GM21367 (cell line): Measurements from ENCODE around the gene ART1.

Experiments used
- ATAC-seq: cut with Tn5 transposase; IDR thresholded peaks from one replicate; pipeline ENCODE4 v1.9.1; 2021; ENCODE audit not compliant: unreplicated experiment

Gene ART1

GRCh38 chr11:3664032-3664630 is 19.2 kb downstream of the ART1 start:
- no peak for ATAC-seq

GRCh38 chr11:3665336-3666022 is 20.6 kb downstream of the ART1 start:
- ATAC-seq: no peak

GRCh38 chr11:3666023-3666530 is 21.1 kb downstream of the ART1 start:
- ATAC-seq: no peak

DNA sequence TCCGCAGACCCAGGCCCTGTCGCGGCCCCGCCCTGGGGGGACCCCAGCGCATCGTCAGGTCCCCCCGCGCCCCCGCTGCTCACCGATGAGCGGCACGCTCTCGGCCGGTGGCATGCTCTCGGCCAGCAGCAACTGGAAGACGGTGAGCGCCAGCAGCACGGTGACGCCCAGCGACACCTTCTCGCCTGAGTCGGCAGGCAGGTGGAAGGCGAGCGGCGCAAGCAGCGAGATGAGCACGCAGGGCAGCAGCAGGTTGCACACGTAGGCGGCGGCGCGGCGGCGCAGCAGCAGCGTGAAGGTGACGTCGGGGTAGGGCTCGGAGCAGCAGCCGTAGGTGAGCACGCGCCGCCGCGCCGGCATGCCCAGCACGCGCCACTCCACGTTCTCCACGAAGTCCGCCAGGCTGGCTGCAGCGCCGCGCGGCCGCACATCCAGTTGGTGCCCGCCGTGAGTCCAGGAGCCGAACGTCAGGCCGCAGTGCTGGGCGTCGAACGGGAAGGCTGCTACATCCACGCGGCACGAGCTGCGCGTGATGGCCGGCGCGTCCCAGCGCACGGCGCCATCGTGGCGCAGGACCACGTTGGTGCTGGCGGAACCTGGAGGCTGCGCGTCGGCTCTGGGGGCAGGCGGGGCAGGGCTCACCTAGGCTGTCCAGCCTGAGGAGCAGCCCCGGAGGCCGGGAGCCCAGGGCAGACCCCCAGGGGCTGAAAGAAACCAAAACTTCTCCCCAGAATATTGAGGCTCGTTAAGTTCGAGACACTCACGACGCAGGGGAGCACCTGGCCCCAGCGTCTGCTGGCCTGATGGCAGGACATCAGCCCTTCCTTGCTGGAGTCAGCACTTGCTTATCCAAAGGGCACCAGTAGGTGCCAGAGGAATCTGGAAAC is 22.5 kb downstream of the ART1 start:
- ATAC-seq: no peak

GRCh38 chr11:3669128-3669527 is 24.2 kb downstream of the ART1 start:
- no peak for ATAC-seq

- no peak for ATAC-seq
Measured at GRCh38 chr11:3669742-3670183, 24.8 kb downstream of the ART1 start.

GRCh38 chr11:3671334-3672254 is 26.7 kb downstream of the ART1 start, which contains the start of gene CHRNA10:
Gene CHRNA10, minus strand, starts transcription at chr11:3671384. Its CDS starts 72 bp downstream, at chr11:3671312.
- no peak for ATAC-seq

DNA sequence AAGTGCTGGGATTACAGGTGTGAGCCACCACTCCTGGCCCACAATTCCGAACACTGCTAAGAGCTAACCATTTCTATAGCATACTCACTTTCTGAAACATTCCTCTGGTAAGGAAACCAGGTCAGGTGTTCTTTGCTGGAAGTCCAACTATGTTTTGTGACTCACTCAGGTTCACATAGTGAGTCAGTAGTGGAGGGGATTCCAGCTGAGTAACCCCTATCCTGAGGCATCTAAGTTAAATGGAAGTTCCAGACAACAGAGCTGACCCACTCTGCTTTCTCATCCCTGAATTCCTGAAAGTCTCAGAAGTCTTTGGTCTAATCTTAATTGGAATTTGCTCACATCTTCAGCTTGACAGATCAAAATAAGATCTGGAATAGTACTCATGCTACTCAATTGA is 29.3 kb downstream of the ART1 start:
- ATAC-seq: no peak

DNA sequence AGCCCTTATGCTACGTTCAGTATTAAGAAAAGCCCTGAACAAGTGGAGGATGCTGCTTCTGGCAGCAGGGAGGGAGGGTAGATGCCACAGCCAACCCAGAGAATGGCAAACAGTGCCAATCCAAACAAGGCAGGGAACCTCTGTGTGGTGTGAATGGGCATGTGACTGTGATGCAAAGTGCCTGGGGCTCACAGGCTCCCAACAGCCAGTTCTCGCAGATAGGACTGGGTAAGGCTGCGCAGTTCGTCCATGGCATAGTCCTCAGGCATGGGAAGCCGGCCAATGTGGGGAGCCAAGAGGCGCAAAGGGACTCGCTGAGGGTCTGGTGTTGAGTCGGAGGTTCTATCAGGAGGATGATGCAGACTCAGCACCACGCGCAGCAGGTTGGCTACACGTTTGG is 31.0 kb downstream of the ART1 start:
- no peak for ATAC-seq

DNA sequence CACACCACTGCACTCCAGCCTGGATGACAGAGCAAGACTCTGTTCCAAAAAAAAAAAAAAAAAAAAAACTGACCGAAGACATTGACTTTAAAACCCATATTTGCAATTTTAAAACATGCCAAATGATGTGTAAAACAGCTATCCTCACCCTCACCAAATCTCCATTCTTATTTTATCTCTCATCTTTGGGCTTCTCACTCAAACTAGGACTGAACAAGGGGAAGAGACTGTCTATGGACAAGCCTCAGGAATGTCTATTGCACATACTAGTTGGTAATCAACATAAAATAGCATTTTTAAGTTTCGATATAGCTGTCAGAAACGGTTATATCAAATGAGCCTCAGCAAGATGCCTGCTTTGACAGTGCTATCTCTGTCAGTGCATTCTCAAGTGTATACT is 34.1 kb downstream of the ART1 start:
- ATAC-seq: no peak

GRCh38 chr11:3683039-3683438 is 38.1 kb downstream of the ART1 start:
- ATAC-seq: no peak

- no peak for ATAC-seq
Measured at GRCh38 chr11:3684129-3684818, 39.3 kb downstream of the ART1 start.

DNA sequence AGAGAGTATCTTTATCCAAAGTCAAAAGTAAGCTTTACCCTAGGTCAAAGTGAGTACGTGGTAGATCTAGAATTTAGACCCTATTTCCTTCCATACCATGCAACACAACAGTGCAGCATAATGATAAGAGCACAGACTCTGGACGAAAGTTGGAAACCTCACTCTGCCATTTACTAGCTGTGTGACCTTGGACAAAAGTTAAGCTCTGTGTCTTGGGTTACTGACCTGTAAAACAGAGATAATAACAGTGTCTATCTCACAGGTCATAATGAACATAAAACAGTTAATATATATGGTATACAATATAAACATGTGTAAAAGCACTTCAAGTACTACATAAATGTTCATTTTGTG is 39.9 kb downstream of the ART1 start:
- no peak for ATAC-seq

DNA sequence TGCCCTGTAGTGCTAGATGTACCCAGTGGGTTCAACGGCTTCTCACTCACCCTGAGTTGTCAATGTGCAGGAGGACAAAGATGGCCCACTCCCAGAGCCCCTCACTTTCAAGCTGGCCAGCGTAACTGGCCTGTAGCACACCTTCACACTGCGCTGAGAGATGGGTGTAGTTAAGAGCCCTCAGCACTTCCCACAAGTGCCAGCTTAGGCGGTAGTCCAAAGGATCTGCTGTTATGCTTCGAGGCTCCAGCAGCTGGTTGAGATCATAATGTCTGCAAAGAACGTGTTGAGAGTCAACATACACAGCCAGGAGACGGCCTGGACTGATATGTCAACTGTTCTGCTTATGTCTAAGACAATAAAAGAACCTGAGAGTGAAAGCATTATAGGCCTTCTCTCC is 41.0 kb downstream of the ART1 start:
- ATAC-seq: no peak

DNA sequence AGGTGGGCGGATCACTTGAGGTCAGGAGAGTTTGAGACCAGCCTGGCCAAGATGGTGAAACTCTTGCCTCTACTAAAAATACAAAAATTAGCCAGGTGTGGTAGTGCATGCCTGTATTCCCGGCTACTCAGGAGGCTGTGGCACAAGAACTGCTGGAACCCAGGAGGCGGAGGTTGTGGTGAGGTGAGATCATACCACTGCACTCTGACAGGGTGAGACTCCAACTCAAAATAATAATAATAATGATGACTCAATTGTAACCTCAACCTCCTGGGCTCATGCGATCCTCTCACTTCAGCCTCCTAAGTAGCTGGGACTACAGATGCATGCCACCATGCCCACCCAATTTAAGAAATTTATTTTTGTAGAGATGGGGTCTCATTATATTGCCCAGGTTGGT is 41.8 kb downstream of the ART1 start:
- no peak for ATAC-seq

DNA sequence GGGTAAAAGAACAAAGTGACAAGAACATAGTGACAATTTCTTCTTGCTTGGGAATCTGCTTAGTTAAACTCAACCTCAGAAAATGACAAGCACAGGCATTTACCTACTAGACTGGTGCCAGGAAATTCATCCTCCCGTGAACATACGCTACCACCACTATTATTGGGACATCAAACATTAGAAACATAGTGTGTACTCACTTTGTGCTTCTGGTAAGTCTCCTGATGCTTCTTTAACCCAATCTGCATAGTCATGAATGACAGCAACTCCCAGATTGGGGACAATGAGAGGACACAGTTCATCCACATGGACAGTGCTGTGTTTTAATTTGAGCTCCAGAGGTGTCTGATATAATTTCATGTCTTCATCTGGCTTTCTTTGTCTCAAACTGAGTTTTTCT is 55.5 kb downstream of the ART1 start:
- no peak for ATAC-seq

DNA sequence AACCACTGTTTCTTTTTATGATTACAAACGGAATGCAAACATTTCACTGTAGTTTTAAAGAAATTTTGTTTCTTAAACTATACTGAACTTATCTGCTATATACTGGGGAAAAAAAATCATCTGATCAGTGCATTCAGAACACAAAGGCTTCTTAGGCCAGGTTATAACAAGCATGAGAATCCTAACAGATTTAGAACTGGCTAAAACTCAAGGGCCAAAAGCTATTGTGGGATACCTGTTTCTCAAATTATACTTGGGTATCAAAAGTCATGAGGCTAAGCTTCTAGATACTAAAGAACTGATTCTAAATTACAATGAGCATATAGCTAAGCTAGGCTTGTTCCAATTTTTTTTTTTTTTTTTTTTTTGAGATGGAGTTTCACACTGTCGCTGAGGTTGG is 56.0 kb downstream of the ART1 start:
- no peak for ATAC-seq

GRCh38 chr11:3703383-3703782 is 58.5 kb downstream of the ART1 start:
- no peak for ATAC-seq

- no peak for ATAC-seq
Measured at GRCh38 chr11:3707176-3707575, 62.2 kb downstream of the ART1 start.

GRCh38 chr11:3709977-3710376 is 65.0 kb downstream of the ART1 start:
- no peak for ATAC-seq
